HEK293T (cell line): ENCODE measurements around the gene COL9A3.

Source experiments
- ARNT ChIP-seq: fragments of 450-650 bp; IDR thresholded peaks from 2 replicates; pipeline ENCODE4 v1.6.1; 2017; ENCODE audit warnings: mild to moderate bottlenecking
- FOXA1 ChIP-seq: fragments of 450-650 bp; IDR thresholded peaks from 2 replicates; pipeline ENCODE4 v1.6.1; 2016; ENCODE audit warnings: mild to moderate bottlenecking
- FOXK2 ChIP-seq: fragments of 450-650 bp; IDR thresholded peaks from 2 replicates; pipeline ENCODE4 v1.6.1; 2016; ENCODE audit warnings: mild to moderate bottlenecking
- HDGF ChIP-seq: fragments of 450-650 bp; IDR thresholded peaks from 2 replicates; pipeline ENCODE4 v1.6.1; 2017; ENCODE audit warnings: antibody characterized with exemption, borderline replicate concordance

DNA sequence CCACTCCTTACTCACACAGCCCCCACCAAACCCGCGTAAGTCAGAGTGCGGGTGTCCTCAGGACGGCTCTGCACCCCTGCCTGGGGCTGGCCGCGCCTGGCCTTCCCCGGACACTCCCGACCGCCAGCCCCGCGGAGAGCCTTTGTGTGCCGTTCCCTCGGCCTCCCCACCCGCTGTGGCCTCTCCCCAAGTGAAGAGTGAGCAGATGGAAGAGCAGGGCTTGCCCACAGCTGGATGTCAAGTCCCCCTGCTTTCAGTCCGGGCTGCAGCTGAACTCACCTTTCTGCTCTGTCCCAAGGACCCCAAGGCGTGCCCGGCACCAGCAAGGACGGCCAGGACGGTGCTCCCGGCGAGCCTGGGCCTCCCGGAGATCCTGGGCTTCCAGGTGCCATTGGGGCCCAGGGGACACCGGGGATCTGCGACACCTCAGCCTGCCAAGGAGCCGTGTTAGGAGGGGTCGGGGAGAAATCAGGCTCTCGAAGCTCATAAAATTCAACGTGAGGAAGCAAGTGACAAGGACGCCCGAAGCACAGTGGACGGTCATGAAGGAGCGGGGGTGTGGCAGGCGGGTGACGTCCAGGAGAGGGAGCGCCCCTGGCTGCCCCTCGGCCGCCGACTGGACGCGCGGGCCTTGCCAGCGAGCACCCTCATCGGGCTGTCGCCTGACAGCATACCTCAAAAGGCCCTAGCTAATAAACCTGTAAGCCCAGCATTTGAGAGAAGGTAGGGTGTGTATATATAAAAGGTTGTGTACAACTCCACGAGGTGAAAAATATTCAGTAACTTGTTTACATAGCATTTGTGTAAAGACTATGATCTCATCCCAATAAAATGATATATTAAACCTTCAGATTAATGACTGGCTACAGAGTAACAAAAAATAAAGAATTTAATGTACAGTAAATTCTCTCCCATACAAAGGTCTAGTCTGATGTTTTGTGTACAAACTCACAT is 23.7 kb downstream of the COL9A3 start:
- no peak for TF ChIP-seq FOXK2
- no peak for TF ChIP-seq FOXA1
- TF ChIP-seq HDGF: no peak
- no peak for TF ChIP-seq ARNT
